Dermis microvascular lymphatic vessel endothelial cell (primary cell): Measurements from ENCODE around the gene SEMA3C. TPM values are rescaled to one million over a fixed set of nuclear protein-coding genes. Genes with fewer than 3 reads are reported as not detected.
A peak's percentile ranks its signal among the peaks of the same experiment; 100 is the strongest.

Source experiments
- DNase-seq, 2 donors: peaks; one replicate each; pipeline versions ENCODE4 v3.0.0 to v3.0.0-alpha.2; 2010; ENCODE audit warnings: low read depth in 2 of 2
- total RNA-seq: library from RNA; depleted of rRNA; stranded (reverse); fragments of >200 nt; gene quantifications from 2 replicates; pipeline ENCODE4 v1.2.1, GENCODE V29; 2014

SEMA3C gene
- total RNA-seq, 1 donor from 2014 or later = under 0.01 TPM

DNA sequence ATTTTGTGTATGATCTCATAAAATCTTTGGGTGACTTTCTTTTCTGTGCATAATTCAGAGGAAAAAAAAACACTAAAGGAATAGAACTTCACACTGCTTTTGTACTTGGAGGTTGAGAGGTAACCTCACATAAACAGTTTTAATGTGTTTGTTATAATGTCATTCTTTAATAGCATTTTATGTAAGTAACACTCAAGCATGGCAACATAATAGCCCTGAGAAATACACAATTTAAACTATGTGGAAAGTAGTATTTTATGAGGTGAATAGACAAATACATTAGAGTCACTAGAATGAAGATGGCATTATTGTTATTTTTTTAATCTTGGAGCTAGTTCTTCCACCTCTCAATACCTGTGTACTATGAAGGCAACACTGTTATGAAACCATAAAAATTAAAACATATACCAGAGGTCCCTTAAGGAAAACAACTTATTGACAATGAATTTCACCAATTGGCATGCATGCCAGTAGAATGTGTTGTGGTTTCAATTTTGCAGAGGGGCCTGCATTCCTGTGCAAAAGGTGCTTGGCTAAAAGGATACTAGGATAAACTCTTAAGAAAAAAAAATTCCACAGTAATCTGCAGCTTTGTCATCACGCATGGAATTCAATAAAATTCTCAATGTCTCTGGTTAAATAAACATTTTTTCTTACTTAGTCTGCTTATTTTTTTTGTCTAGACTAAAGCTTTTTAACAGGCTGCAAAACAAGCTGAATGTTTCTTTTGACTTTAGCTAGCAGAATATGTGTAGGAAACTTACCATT lies 177.9 kb downstream of the SEMA3C start:
- DNase-seq = no peak

DNA sequence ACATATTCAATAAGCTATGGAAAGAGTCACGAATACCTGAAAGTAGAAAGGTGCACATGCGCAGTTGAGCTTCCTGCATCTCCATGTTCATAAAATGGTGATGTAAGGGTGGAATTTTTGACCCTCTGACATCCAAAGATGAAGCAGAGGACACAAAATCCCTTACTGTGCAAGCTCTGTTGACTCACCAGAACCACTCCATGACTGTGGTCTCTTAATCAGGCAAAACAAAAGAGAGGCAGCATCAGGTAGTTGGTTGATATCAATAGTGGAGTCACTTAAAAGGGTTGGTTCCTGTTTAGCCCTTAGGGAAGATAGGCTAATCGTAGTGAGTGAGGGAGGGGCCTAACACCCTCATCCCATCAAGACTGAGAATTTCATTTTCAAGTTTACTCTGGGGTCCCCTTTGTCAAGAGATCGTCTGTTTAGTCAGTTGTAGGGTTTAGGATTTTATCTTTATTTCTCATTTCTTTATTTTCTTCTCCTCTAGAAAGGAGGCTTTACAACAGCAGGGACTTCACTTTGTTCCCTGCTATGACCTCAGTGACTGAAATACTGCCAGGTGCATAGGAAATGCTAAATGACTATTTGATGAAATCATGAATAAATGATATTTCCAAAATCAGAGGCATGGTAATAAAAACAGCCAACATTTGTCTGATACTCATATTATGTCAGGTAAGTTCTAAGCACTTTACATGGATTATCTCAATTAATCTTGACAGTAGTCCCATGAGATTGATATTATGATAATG lies 182.3 kb downstream of the SEMA3C start:
- no peak for DNase-seq

- no peak for DNase-seq
Observed at GRCh38 chr7:80735330-80735729, 183.5 kb downstream of the SEMA3C start.

- DNase-seq = no peak
Observed at GRCh38 chr7:80734011-80734410, 184.8 kb downstream of the SEMA3C start.

DNA sequence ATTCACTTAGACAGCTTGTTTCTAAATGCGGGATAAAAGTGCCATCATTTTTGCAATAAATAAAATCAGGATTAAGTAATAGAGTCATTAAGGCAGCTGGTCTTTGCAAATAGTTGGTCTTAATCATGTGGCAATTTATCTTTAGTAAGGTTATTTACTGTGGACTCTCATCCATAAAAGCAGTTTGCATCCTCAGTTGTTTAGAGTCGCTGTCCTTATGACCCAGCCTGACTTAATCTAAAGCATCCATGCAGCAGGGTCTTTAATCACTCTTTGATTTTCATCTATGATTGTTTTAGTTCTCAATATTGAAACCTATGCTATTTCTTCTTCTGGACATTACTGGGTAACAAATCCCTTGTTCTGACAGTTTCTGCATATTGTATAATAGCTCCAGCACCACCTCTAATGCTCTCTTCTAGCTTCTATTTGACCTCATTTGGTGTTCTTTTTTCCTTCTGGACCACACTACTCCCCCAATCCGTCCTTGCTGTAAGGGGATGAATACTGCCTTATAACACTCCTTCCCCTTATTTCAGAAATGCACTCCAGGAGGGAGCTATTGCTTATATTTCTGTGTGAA lies 185.4 kb downstream of the SEMA3C start:
- no peak for DNase-seq

- no peak for DNase-seq
Observed at GRCh38 chr7:80732630-80733029, 186.2 kb downstream of the SEMA3C start.

- DNase-seq = no peak
Observed at GRCh38 chr7:80731281-80731680, 187.6 kb downstream of the SEMA3C start.

DNA sequence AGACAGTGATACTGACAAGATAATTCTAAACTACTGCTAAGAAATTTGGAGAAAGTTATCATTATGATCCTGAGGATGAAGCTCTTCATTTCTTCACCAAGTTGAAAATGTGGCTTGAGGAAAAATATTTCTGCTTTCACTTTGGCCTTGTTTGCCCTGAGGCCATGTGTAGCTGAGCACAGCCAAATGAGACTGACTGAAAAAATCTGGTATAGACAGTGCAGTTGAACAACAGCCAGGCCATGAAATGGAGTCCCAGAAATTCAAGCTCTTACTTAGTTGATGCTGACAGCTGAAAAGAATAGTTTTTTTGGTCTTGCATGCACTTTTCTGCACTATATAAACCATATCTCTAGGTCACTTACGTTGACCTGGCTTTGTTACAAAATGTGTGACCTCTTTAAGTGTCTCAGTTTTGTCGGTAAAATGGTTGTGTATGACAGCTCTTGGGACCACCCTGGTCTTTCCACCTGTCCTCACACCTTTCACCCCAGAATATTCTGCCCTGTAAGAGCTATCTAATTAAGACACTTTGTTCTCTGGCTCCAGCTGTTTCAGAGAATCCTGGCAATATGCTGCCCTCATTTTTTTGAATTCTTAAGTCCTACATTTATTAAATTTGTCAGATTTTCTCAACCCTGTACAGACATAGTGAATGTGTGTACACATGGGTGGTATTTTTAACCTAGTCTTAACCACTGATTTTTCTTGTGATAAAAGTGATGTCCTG lies 189.1 kb downstream of the SEMA3C start:
- DNase-seq = no peak

DNA sequence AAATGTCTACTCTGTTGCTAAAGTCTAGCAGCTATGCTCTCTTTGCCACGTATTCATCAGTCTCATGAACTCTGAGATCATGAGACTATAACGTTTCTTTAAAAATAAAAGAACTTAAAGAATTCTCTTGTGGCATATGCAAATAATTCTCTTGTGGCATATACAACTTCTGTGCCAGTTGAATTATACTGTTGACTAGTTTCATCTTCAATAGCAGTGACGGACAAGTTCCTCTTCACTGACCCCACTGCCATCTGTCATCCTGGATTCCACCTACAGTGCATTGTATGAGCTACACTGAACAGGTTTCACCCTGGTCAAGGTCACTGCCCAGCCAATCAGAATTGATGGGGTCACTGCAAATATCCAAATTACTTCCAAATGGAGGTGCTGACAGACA lies 192.2 kb downstream of the SEMA3C start:
- no peak for DNase-seq

- DNase-seq = no peak
Observed at GRCh38 chr7:80725181-80725611, 193.7 kb downstream of the SEMA3C start.

DNA sequence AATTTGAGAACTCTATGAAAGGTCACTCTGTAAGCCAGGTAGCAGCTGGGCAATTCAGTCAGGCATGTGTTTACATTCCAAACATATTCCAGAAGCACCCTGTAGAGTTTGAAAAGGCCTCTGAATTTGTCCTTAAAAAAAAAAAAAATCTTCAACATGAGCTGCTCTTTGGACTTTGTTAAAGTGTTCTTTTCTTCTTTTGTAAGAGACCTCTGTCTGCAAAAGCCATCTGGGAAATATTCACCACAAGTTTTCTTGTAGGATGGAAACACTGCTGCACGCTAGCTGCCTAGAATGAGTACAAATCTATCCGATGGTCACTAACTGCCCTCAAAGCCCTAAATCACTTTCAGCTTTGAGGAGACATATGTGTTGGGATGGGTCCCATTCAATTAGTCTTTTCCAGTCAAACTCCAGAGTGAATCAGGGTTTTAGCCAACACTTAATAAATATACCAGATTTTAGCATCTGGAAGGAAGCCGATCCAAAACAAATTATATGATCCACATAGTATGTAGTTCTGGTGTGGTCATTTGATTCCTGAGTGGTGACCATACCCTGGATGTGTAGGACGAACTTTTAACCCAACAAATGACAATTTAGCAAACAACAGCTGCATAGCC lies 194.5 kb downstream of the SEMA3C start:
- DNase-seq = no peak

DNA sequence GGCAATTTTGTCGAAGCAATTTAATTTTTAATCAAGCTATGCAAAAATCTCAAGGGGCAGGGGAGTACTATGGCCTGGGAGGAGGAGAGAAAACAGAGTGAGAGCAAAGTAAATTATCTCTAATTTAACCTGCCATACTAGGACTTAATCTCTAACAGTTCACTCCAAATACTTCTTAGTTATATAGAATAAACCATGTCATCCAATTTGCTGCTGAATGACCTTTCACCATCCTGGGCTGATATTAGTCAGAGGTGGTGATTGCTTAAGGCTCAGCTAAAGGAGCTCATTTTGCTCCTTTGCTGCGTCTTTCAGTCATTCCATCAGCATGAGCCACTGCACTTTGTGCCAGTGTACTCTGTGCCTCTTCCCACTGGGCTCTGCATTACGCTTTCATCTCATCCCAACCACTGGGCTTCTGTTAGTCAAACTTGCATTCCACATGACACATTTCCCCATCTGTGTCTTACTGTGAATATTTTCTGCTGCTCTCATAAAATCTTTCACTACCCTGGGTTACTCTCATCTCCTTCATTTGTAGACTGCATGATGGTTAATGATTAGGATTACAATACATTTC lies 196.1 kb downstream of the SEMA3C start:
- DNase-seq = peak in 1 of 2 donors; percentile 35

DNA sequence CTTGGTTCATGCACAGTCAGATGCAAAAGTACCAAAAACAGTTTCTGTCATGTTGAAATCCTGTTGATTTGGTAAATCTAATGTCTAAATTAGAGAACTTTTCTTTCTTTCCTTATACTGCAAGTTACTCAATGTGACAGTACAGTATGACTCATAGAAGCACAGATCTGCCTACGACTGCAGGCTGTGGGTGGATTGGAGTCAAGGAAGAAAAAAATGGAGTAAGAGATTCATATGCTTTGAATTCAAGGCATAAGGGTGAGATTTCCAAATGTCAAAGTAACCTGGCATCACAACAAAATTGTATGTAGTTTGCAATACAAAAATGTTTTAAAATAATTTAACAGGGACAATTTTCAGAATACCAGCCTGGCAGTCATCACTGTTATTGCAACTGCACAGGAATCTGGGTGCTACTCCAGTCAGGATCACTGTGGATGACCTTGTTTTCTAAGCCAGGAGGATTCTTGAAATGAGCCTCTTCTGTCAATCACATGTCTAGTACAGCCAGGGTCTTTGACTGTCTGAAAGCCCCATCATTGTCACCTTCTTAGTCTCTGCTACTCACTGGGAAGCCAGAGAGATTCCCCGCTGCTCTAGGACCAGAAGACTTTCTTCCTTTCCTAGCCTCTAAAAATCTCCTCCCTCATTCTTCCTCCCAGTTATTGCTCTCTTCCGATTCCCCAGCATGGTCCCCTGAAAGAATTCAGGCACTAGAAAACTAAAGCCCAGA lies 196.8 kb downstream of the SEMA3C start:
- DNase-seq = no peak

- no peak for DNase-seq
Observed at GRCh38 chr7:80720146-80720545, 198.7 kb downstream of the SEMA3C start.

- no peak for DNase-seq
Observed at GRCh38 chr7:80719261-80719660, 199.6 kb downstream of the SEMA3C start.

GRCh38 chr7:80711531-80711930 lies 207.3 kb downstream of the SEMA3C start:
- no peak for DNase-seq

- DNase-seq = no peak
Observed at GRCh38 chr7:80708123-80708522, 210.7 kb downstream of the SEMA3C start.

GRCh38 chr7:80707318-80707717 lies 211.5 kb downstream of the SEMA3C start:
- no peak for DNase-seq

- DNase-seq = no peak
Observed at GRCh38 chr7:80705130-80705781, 213.6 kb downstream of the SEMA3C start.

DNA sequence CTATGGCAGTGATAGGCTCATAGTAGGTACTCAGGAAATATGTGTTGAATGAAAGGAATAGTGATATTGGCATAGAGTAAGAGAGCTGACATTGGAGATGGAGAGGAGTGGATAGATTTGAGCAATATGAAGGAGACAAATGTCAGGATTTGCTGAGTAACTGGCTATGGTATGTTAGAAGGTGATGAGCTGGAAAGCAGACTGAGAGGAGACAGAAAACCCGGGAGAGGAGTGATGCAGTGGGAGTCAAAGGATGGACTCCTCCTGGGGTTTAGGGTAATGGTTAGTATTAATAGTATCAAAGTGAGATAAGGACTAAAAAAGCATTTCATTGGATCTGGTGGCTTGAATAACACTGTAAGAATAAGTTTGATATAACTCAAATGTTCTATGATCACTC lies 215.6 kb downstream of the SEMA3C start:
- no peak for DNase-seq
